Kidney (tissue), 14 donors: ENCODE data around the gene TMEM108. TPM values are rescaled to one million over a fixed set of nuclear protein-coding genes. Genes with fewer than 3 reads are reported as not detected.

Experiments used
- DNase-seq, 5 donors: peaks; one replicate each; pipeline ENCODE4 v3.0.0-alpha.2; 2013 to 2020
- FAIRE-seq: peaks from 2 replicates; lab custom pipeline; 2012; peaks lifted over from hg19 to GRCh38; lab: Jason Lieb, UNC
- H3K27ac ChIP-seq, 2 donors: one replicate each; pipeline ENCODE4 v1.7.0; 2013; ENCODE audit warnings: low read depth in 2 of 2, low read length in 2 of 2, inconsistent platforms in 1 of 2
- H3K27me3 ChIP-seq: one replicate; pipeline ENCODE4 v1.7.1; 2013; ENCODE audit warnings: low read length, inconsistent platforms; ENCODE audit not compliant: control insufficient read depth, insufficient read depth
- H3K36me3 ChIP-seq, 3 donors: one replicate each; pipeline versions ENCODE4 v1.7.0 to v1.7.1; 2013; ENCODE audit warnings: low read length in 3 of 3, control low read depth in 1 of 3, inconsistent platforms in 1 of 3; ENCODE audit not compliant: insufficient read depth in 3 of 3, control insufficient read depth in 2 of 3
- H3K4me1 ChIP-seq, 3 donors: one replicate each; pipeline versions ENCODE4 v1.7.0 to v1.7.1; 2013; ENCODE audit warnings: low read length in 3 of 3, inconsistent platforms in 1 of 3, low read depth in 1 of 3; ENCODE audit not compliant: control insufficient read depth in 2 of 3, insufficient read depth in 2 of 3
- H3K4me3 ChIP-seq, 3 donors: one replicate each; pipeline versions ENCODE4 v1.7.0 to v1.8.1; 2013; ENCODE audit warnings: low read length in 3 of 3, control low read depth in 1 of 3, inconsistent platforms in 1 of 3
- H3K9ac ChIP-seq, 3 donors: one replicate each; pipeline versions ENCODE4 v1.7.0 to v1.7.1; 2013; ENCODE audit warnings: low read length in 3 of 3, control low read depth in 1 of 3, inconsistent platforms in 1 of 3
- H3K9me3 ChIP-seq, 3 donors: one replicate each; pipeline versions ENCODE4 v1.7.0 to v1.7.1; 2013; ENCODE audit warnings: low read length in 3 of 3, control low read depth in 1 of 3, inconsistent platforms in 1 of 3; ENCODE audit not compliant: control insufficient read depth in 2 of 3, insufficient read depth in 1 of 3
- CTCF ChIP-seq: IDR thresholded peaks from 3 replicates; pipeline ENCODE4 v1.5.1; 2012; ENCODE audit warnings: mild to moderate bottlenecking, moderate library complexity, borderline replicate concordance; ENCODE audit not compliant: insufficient read depth; ENCODE audit errors: extremely low read depth
- intact Hi-C: fragments of 100-400 bp; cut with DNase I; formaldehyde crosslinking; loops from one replicate; pipeline ENCODE4 v1.11.1; 2022
- polyA plus RNA-seq: library from polyadenylated mRNA; stranded (reverse); fragments of 350-450 nt; fragmentation: Illumina TruSeq; extraction: RNeasy Lipid Tissue Mini Kit (QIAGEN cat#74804); gene quantifications from one replicate; pipeline ENCODE4 v1.2.3, GENCODE V29; 2014; ENCODE audit warnings: low read depth, low replicate concordance; ENCODE audit not compliant: insufficient read depth
- total RNA-seq: library from RNA; stranded (reverse); fragmentation: NEBNext Ultra II Directional; extraction: Animal tissue kit (Norgen Biotek cat#: 25700); gene quantifications from one replicate; pipeline ENCODE4 v1.2.1, GENCODE V29; 2021
- donor health status: control.
- donor health status: control.
- donor health status: control.
- donor health status: control.
- donor health status: control.
- donor health status: DM: yes; HTN: yes; CAD: no.
- donor health status: Normal renal cell carcinoma (clear cell type).

Gene TMEM108
- total and polyA plus RNA-seq, 2 donors from 2014 or later, result 0.91 to 1.5 TPM

GRCh38 chr3:133271539-133271938 lies 233.3 kb downstream of the TMEM108 start:
- no peak for FAIRE-seq
- Histone ChIP-seq H3K9ac (no peak overlapping the region), H3K27ac (no peak overlapping the region), H3K36me3 (no peaks in the 10 kb centered on the region), H3K27me3 (no peaks in the 10 kb centered on the region), H3K9me3 (no peaks in the 10 kb centered on the region), H3K4me3 (no peak overlapping the region), H3K4me1 (no peaks in the 10 kb centered on the region)
- DNase-seq, result no peak
- TF ChIP-seq CTCF, result no peak
- intact Hi-C loops, result no loop called here

- H3K9ac ChIP-seq, result no peak overlapping the region
- FAIRE-seq, result no peak
- TF ChIP-seq CTCF, result no peak
- no peaks in the 10 kb centered on the region for H3K36me3 ChIP-seq
- no peak overlapping the region for H3K27ac ChIP-seq
- no peaks in the 10 kb centered on the region for H3K9me3 ChIP-seq
- H3K4me3 ChIP-seq, result no peak overlapping the region
- H3K27me3 ChIP-seq, result no peaks in the 10 kb centered on the region
- H3K4me1 ChIP-seq, result no peaks in the 10 kb centered on the region
- DNase-seq, result no peak
- intact Hi-C loops, result no loop called here
Observed at GRCh38 chr3:133273346-133273745, 235.2 kb downstream of the TMEM108 start.

- Histone ChIP-seq H3K27me3 (no peaks in the 10 kb centered on the region), H3K9ac (no peak overlapping the region), H3K27ac (no peak overlapping the region), H3K9me3 (no peaks in the 10 kb centered on the region), H3K4me3 (no peak overlapping the region), H3K4me1 (no peaks in the 10 kb centered on the region), H3K36me3 (no peaks in the 10 kb centered on the region)
- intact Hi-C loops, result no loop called here
- no peak for TF ChIP-seq CTCF
- FAIRE-seq, result no peak
- DNase-seq, result no peak
Observed at GRCh38 chr3:133274477-133274876, 236.3 kb downstream of the TMEM108 start.

- Histone ChIP-seq H3K36me3 (no peaks in the 10 kb centered on the region), H3K9ac (no peak overlapping the region), H3K27ac (no peak overlapping the region), H3K4me1 (no peaks in the 10 kb centered on the region), H3K9me3 (no peaks in the 10 kb centered on the region), H3K27me3 (no peaks in the 10 kb centered on the region), H3K4me3 (no peak overlapping the region)
- no peak for DNase-seq
- intact Hi-C loops, result no loop called here
- FAIRE-seq, result no peak
- no peak for TF ChIP-seq CTCF
Observed at GRCh38 chr3:133276594-133276993, 238.4 kb downstream of the TMEM108 start.
